Measurements from ENCODE around the gene GNAT3. TPM values are rescaled to one million over a fixed set of nuclear protein-coding genes. Genes with fewer than 3 reads are reported as not detected.

GNAT3 gene
- polyA plus RNA-seq, 1 experiment = not detected

DNA sequence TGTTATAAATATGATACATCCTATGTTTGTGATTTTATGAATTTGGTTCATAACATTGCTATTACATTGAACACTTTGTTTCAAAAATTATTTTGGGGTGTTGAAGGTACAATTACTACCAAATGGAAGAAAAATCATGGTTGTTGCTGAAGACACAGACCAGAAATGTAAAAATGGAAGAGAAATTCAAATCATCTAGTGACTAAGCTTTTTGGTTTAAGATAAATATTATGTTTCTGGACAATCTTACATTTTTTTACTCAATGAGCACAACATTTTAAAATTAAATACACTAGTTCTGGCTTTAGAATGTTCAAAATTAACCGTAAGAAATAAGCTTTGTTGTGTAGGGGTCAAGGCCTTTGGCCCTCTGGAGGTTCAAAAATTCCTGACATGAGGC lies 82.7 kb downstream of the GNAT3 start:
- no peak for DNase-seq (ENCODE audit: low read depth)
- Histone ChIP-seq H3K36me3 (ENCODE audit: control insufficient read depth, insufficient read depth, low read length) (no peaks in the 10 kb centered on the region), H3K27me3 (ENCODE audit: control insufficient read depth, insufficient read depth, low read length) (no peaks in the 10 kb centered on the region), H3K4me3 (ENCODE audit: low read depth, low read length) (no peak overlapping the region)
- POLR2A ChIA-PET = no interaction called here
- TF ChIP-seq, protein P1, sequence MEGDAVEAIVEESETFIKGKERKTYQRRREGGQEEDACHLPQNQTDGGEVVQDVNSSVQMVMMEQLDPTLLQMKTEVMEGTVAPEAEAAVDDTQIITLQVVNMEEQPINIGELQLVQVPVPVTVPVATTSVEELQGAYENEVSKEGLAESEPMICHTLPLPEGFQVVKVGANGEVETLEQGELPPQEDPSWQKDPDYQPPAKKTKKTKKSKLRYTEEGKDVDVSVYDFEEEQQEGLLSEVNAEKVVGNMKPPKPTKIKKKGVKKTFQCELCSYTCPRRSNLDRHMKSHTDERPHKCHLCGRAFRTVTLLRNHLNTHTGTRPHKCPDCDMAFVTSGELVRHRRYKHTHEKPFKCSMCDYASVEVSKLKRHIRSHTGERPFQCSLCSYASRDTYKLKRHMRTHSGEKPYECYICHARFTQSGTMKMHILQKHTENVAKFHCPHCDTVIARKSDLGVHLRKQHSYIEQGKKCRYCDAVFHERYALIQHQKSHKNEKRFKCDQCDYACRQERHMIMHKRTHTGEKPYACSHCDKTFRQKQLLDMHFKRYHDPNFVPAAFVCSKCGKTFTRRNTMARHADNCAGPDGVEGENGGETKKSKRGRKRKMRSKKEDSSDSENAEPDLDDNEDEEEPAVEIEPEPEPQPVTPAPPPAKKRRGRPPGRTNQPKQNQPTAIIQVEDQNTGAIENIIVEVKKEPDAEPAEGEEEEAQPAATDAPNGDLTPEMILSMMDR (IDR thresholded peaks at IDR 0.05; ENCODE audit: insufficient read depth, low read depth, low read length) = no peak
- CTCF ChIA-PET = interaction anchor here (0.5 to 3.9 kb wide), 27 partner anchors 8 to 1042 kb away, joined by 3 to 41 read pairs (median 4); no protein-coding TSS in a partner anchor

GRCh38 chr7:80428161-80429054 lies 83.5 kb downstream of the GNAT3 start:
- TF ChIP-seq, protein P1 (IDR thresholded peaks at IDR 0.05; ENCODE audit: insufficient read depth, low read depth, low read length) = peak; percentile 62
- no peaks in the 10 kb centered on the region for H3K27me3 ChIP-seq (ENCODE audit: control insufficient read depth, insufficient read depth, low read length)
- DNase-seq (ENCODE audit: low read depth) = no peak
- no peaks in the 10 kb centered on the region for H3K36me3 ChIP-seq (ENCODE audit: control insufficient read depth, insufficient read depth, low read length)
- ChIA-PET CTCF (interaction anchor here (0.5 to 3.9 kb wide), 40 partner anchors 9 to 1042 kb away, joined by 3 to 41 read pairs (median 4); no protein-coding TSS in a partner anchor), POLR2A (no interaction called here)
- H3K4me3 ChIP-seq (ENCODE audit: low read depth, low read length) = no peak overlapping the region

- Histone ChIP-seq H3K36me3 (ENCODE audit: control insufficient read depth, insufficient read depth, low read length) (no peaks in the 10 kb centered on the region), H3K27me3 (ENCODE audit: control insufficient read depth, insufficient read depth, low read length) (no peaks in the 10 kb centered on the region), H3K4me3 (ENCODE audit: low read depth, low read length) (no peak overlapping the region)
- ChIA-PET POLR2A (no interaction called here), CTCF (interaction anchor here (0.6 to 3.9 kb wide), 12 partner anchors 7 to 1030 kb away, joined by 3 to 41 read pairs (median 4); no protein-coding TSS in a partner anchor)
- TF ChIP-seq, protein P1 (IDR thresholded peaks at IDR 0.05; ENCODE audit: insufficient read depth, low read depth, low read length) = no peak
- no peak for DNase-seq (ENCODE audit: low read depth)
Observed at GRCh38 chr7:80427218-80427617, 84.6 kb downstream of the GNAT3 start.

GRCh38 chr7:80420876-80421275 lies 91.0 kb downstream of the GNAT3 start:
- Histone ChIP-seq H3K27me3 (ENCODE audit: control insufficient read depth, insufficient read depth, low read length) (no peaks in the 10 kb centered on the region), H3K4me3 (ENCODE audit: low read depth, low read length) (no peak overlapping the region), H3K36me3 (ENCODE audit: control insufficient read depth, insufficient read depth, low read length) (no peaks in the 10 kb centered on the region)
- TF ChIP-seq, protein P1 (IDR thresholded peaks at IDR 0.05; ENCODE audit: insufficient read depth, low read depth, low read length) = no peak
- ChIA-PET CTCF (interaction anchor here (1.9 to 2.2 kb wide), 2 partner anchors 7 to 261 kb away, joined by 3 to 11 read pairs; no protein-coding TSS in a partner anchor), POLR2A (no interaction called here)
- no peak for DNase-seq (ENCODE audit: low read depth)

DNA sequence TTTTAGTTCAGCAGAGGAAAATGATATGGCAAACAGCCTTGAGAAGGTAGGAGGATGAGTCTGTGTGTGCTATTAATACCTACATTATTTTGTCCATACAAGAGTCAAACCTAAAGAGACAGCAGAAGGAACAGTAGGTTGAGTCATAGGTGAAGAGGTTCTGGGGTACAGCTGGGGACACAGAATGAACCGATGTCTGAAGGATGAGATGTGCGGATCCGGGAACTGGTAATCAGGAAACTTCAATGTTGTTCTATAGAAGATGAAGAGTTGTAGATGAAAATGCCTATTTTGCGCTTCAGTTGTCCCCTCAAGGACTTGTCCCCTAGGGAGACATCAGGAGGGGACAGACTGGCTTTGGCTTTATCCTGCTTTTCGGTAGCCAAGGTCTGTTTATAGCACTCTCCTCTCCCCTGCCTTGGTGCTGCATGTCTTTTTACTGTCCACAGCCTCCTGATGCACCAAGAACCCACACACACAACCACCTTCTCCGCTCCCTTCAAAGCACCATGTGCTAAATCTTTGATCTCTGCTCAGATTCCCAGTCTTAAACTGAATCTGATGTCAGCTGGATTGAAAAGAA lies 94.6 kb downstream of the GNAT3 start:
- TF ChIP-seq, protein P1 (IDR thresholded peaks at IDR 0.05; ENCODE audit: insufficient read depth, low read depth, low read length) = no peak
- no peaks in the 10 kb centered on the region for H3K36me3 ChIP-seq (ENCODE audit: control insufficient read depth, insufficient read depth, low read length)
- no peak for DNase-seq (ENCODE audit: low read depth)
- H3K27me3 ChIP-seq (ENCODE audit: control insufficient read depth, insufficient read depth, low read length) = no peaks in the 10 kb centered on the region
- POLR2A ChIA-PET = no interaction called here
- H3K4me3 ChIP-seq (ENCODE audit: low read depth, low read length) = no peak overlapping the region
- CTCF ChIA-PET = no interaction called here

Measured in BJ (cell line).